H1 (cell line): Measurements from ENCODE around the gene KLHL29.

Experiments used
- ATF2 ChIP-seq: IDR thresholded peaks from 2 replicates; pipeline ENCODE4 v1.6.1; 2012; ENCODE audit warnings: low read length, inconsistent platforms
- CTCF ChIP-seq, 3 experiments: IDR thresholded peaks; 1 replicate in 2 of 3; 2 replicates in 1 of 3; pipeline versions ENCODE4 v1.5.1 to v1.6.1; 2011; ENCODE audit warnings: low read length in 3 of 3, mild to moderate bottlenecking in 3 of 3, inconsistent platforms in 2 of 3, low read depth in 1 of 3, moderate library complexity in 1 of 3; ENCODE audit not compliant: insufficient read depth in 1 of 3; ENCODE audit errors: control extremely low read depth in 1 of 3
- EGR1 ChIP-seq: IDR thresholded peaks from 2 replicates; pipeline ENCODE4 v1.6.1; 2011; ENCODE audit warnings: low read depth, low read length, borderline replicate concordance
- EZH2 ChIP-seq: fragments of 200-600 bp; sonication (generic); IDR thresholded peaks from 2 replicates; pipeline ENCODE4 v1.7.1; 2012; ENCODE audit warnings: low read depth, mild to moderate bottlenecking, moderate library complexity, low read length, inconsistent platforms; ENCODE audit not compliant: severe bottlenecking
- KDM4A ChIP-seq: IDR thresholded peaks from one replicate; pipeline ENCODE4 v1.7.1; 2012; ENCODE audit warnings: low read depth, mild to moderate bottlenecking, moderate library complexity, low read length, inconsistent platforms; ENCODE audit not compliant: severe bottlenecking
- POLR2A ChIP-seq, 2 experiments: IDR thresholded peaks; 1 replicate in 1 of 2; 2 replicates in 1 of 2; pipeline ENCODE4 v1.6.1; 2011; ENCODE audit warnings: low read depth in 2 of 2, low read length in 2 of 2, mild to moderate bottlenecking in 2 of 2; ENCODE audit errors: control extremely low read depth in 1 of 2
- POLR2AphosphoS5 ChIP-seq: IDR thresholded peaks from 2 replicates; pipeline ENCODE4 v1.6.1; 2011; ENCODE audit warnings: low read depth, low read length
- RAD21 ChIP-seq, 2 experiments: IDR thresholded peaks in 1 of 2; conservative IDR thresholded peaks in 1 of 2; 2 replicates each; pipeline ENCODE4 v1.6.1; 2011; ENCODE audit warnings: low read depth in 2 of 2, low read length in 2 of 2, improper control_type of control experiment in 1 of 2, inconsistent platforms in 1 of 2, mild to moderate bottlenecking in 1 of 2, moderate library complexity in 1 of 2
- SAP30 ChIP-seq: fragments of 300-600 bp; sonication (generic); IDR thresholded peaks from 2 replicates; pipeline ENCODE4 v1.7.1; 2012; ENCODE audit warnings: low read length, moderate library complexity, mild to moderate bottlenecking, inconsistent platforms; ENCODE audit not compliant: insufficient read depth, insufficient replicate concordance
- TEAD4 ChIP-seq: IDR thresholded peaks from 2 replicates; pipeline ENCODE4 v1.6.1; 2012; ENCODE audit warnings: low read depth, low read length, inconsistent platforms, mixed read lengths
- YY1 ChIP-seq: IDR thresholded peaks from 2 replicates; pipeline ENCODE4 v1.6.1; 2011; ENCODE audit warnings: low read depth, mild to moderate bottlenecking, low read length

GRCh38 chr2:23530909-23531276, 145.9 kb downstream of the KLHL29 start:
- TF ChIP-seq YY1, result no peak
- TF ChIP-seq TEAD4, result no peak
- no peak for TF ChIP-seq EZH2
- TF ChIP-seq EGR1, result no peak
- TF ChIP-seq ATF2, result no peak
- no peak for TF ChIP-seq CTCF (IDR thresholded peaks at IDR 0.05; ENCODE audit: control extremely low read depth in 1 of 3, insufficient read depth in 1 of 3, low read depth in 1 of 3, low read length in 3 of 3)
- TF ChIP-seq POLR2AphosphoS5, result no peak
- no peak for TF ChIP-seq SAP30
- no peak for TF ChIP-seq POLR2A (IDR thresholded peaks at IDR 0.05; ENCODE audit: control extremely low read depth in 1 of 2, low read depth in 2 of 2, low read length in 2 of 2)
- no peak for TF ChIP-seq KDM4A
- TF ChIP-seq RAD21 (IDR thresholded peaks at IDR 0.05 in 1 of 2, conservative IDR thresholded peaks at IDR 0.05 in 1 of 2; ENCODE audit: low read depth in 2 of 2, low read length in 2 of 2), result no peak
